Stomach (tissue), 4 donors: Measurements from ENCODE around the gene ABTB2.

Source experiments
- CTCF ChIP-seq, 7 experiments: fragments of 450-650 bp in 4 of 7; fragments of 200-600 bp in 3 of 7; sonication (generic) in 3 of 7; IDR thresholded peaks; one replicate each; pipeline ENCODE4 v1.5.1; 2016 to 2019; ENCODE audit warnings: antibody characterized with exemption in 7 of 7, control low read depth in 2 of 7, mild to moderate bottlenecking in 1 of 7
- EP300 ChIP-seq: sonication (generic); formaldehyde crosslinking; IDR thresholded peaks from one replicate; pipeline ENCODE4 v1.6.1; 2017; ENCODE audit warnings: antibody characterized with exemption
- POLR2A ChIP-seq, 4 donors: fragments of 450-650 bp; IDR thresholded peaks; one replicate each; pipeline ENCODE4 v1.6.1; 2016; ENCODE audit warnings: antibody characterized with exemption in 4 of 4, control low read depth in 2 of 4, mild to moderate bottlenecking in 1 of 4, moderate library complexity in 1 of 4
- POLR2AphosphoS5 ChIP-seq, 3 donors: sonication (generic); formaldehyde crosslinking; IDR thresholded peaks; one replicate each; pipeline ENCODE4 v1.6.1; 2016; ENCODE audit warnings: antibody characterized with exemption in 3 of 3

GRCh38 chr11:34324466-34324865, 33.3 kb downstream of the ABTB2 start:
- TF ChIP-seq POLR2AphosphoS5 (IDR thresholded peaks at IDR 0.05), result no peak
- TF ChIP-seq CTCF (IDR thresholded peaks at IDR 0.05), result no peak
- no peak for TF ChIP-seq EP300
- TF ChIP-seq POLR2A (IDR thresholded peaks at IDR 0.05), result no peak
